Mucosa of rectum (tissue), 2 donors: ENCODE results near the gene RIBC2.
"Not testable (repeated sequence)": the region's sequence is repeated elsewhere in the genome, so short reads cannot be mapped to it uniquely, and the experiment has no call there.

ENCODE experiments used
- H3K27ac ChIP-seq, 2 donors: one replicate each; pipeline ENCODE4 v1.7.0; 2013; ENCODE audit warnings: inconsistent platforms in 2 of 2, low read depth in 2 of 2, low read length in 2 of 2
- H3K27me3 ChIP-seq, 2 donors: one replicate each; pipeline ENCODE4 v1.7.0; 2013; ENCODE audit warnings: low read length in 2 of 2; ENCODE audit not compliant: control insufficient read depth in 2 of 2, insufficient read depth in 2 of 2
- H3K36me3 ChIP-seq, 2 donors: one replicate each; pipeline ENCODE4 v1.7.0; 2013; ENCODE audit warnings: low read length in 2 of 2; ENCODE audit not compliant: control insufficient read depth in 2 of 2, insufficient read depth in 2 of 2
- H3K4me1 ChIP-seq, 2 donors: one replicate each; pipeline ENCODE4 v1.7.0; 2013; ENCODE audit warnings: low read length in 2 of 2, mild to moderate bottlenecking in 1 of 2; ENCODE audit not compliant: control insufficient read depth in 2 of 2, insufficient read depth in 2 of 2
- H3K4me3 ChIP-seq, 2 donors: one replicate each; pipeline ENCODE4 v1.7.0; 2013; ENCODE audit warnings: low read length in 2 of 2
- H3K9ac ChIP-seq, 2 donors: one replicate each; pipeline ENCODE4 v1.7.0; 2013; ENCODE audit warnings: low read length in 2 of 2, low read depth in 1 of 2, mild to moderate bottlenecking in 1 of 2
- H3K9me3 ChIP-seq, 2 donors: one replicate each; pipeline ENCODE4 v1.7.0; 2013; ENCODE audit warnings: low read length in 2 of 2; ENCODE audit not compliant: control insufficient read depth in 2 of 2
- donor health status: healthy.
- donor health status: Normal muscosa, but diverticular disease.

The RIBC2 gene

GRCh38 chr22:45429981-45430775, 16.7 kb downstream of the RIBC2 start:
- H3K36me3 ChIP-seq: no peaks in the 10 kb centered on the region
- no peak overlapping the region for H3K4me3 ChIP-seq
- H3K27ac ChIP-seq: no peak overlapping the region
- no peaks in the 10 kb centered on the region for H3K9me3 ChIP-seq
- H3K9ac ChIP-seq: no peak overlapping the region
- H3K27me3 ChIP-seq: no peaks in the 10 kb centered on the region
- H3K4me1 ChIP-seq: peaks cover 0 to under 1% of the 10 kb centered on the region in 2 donors

GRCh38 chr22:45430871-45431270, 17.4 kb downstream of the RIBC2 start:
- Histone ChIP-seq H3K4me1 (peaks cover 4 to 5% of the 10 kb centered on the region in 2 donors), H3K4me3 (no peak overlapping the region), H3K27me3 (no peaks in the 10 kb centered on the region), H3K9ac (no peak overlapping the region), H3K36me3 (no peaks in the 10 kb centered on the region), H3K27ac (no peak overlapping the region), H3K9me3 (no peaks in the 10 kb centered on the region)

GRCh38 chr22:45434981-45435380, 21.5 kb downstream of the RIBC2 start:
- H3K9me3 ChIP-seq: no peaks in the 10 kb centered on the region
- no peak overlapping the region for H3K27ac ChIP-seq
- no peak overlapping the region for H3K4me3 ChIP-seq
- no peaks in the 10 kb centered on the region for H3K27me3 ChIP-seq
- H3K4me1 ChIP-seq: peaks cover 4 to 6% of the 10 kb centered on the region in 2 donors
- no peaks in the 10 kb centered on the region for H3K36me3 ChIP-seq
- peak overlapping the region in 1 of 2 donors; percentile 24 for H3K9ac ChIP-seq

- Histone ChIP-seq H3K27me3 (no peaks in the 10 kb centered on the region), H3K4me3 (peak overlapping the region in 1 of 2 donors; percentile 39)
These were observed 22.1 kb downstream of the RIBC2 start for GRCh38 chr22:45435544-45436139.

GRCh38 chr22:45436871-45437517, 23.5 kb downstream of the RIBC2 start:
- H3K4me1 ChIP-seq, H3K36me3 ChIP-seq, H3K27me3 ChIP-seq, H3K27ac ChIP-seq, H3K9me3 ChIP-seq, H3K4me3 ChIP-seq, H3K9ac ChIP-seq: not testable (repeated sequence)

More at GRCh38 chr22:45435544-45436139, 22.1 kb downstream of the RIBC2 start:
- H3K27ac ChIP-seq: peak overlapping the region; percentile 46 to 53
- H3K36me3 ChIP-seq: no peaks in the 10 kb centered on the region
- peak overlapping the region in 1 of 2 donors; percentile 9 for H3K9ac ChIP-seq
- H3K4me1 ChIP-seq: peaks cover 4 to 6% of the 10 kb centered on the region in 2 donors
- no peaks in the 10 kb centered on the region for H3K9me3 ChIP-seq

GRCh38 chr22:45438336-45438735, 24.8 kb downstream of the RIBC2 start:
- H3K4me1 ChIP-seq: peaks cover 6% of the 10 kb centered on the region in 2 donors
- no peak overlapping the region for H3K4me3 ChIP-seq
- no peak overlapping the region for H3K27ac ChIP-seq
- no peak overlapping the region for H3K9ac ChIP-seq
- no peaks in the 10 kb centered on the region for H3K36me3 ChIP-seq
- H3K27me3 ChIP-seq: no peaks in the 10 kb centered on the region
- H3K9me3 ChIP-seq: no peaks in the 10 kb centered on the region

GRCh38 chr22:45440688-45441087, 27.2 kb downstream of the RIBC2 start:
- H3K4me1 ChIP-seq, H3K27me3 ChIP-seq, H3K27ac ChIP-seq, H3K9ac ChIP-seq, H3K9me3 ChIP-seq, H3K4me3 ChIP-seq, H3K36me3 ChIP-seq: not testable (repeated sequence)

- Histone ChIP-seq H3K4me3 (peak overlapping the region in 1 of 2 donors; percentile 7), H3K27ac (no peak overlapping the region), H3K27me3 (no peaks in the 10 kb centered on the region), H3K36me3 (no peaks in the 10 kb centered on the region), H3K9ac (no peak overlapping the region), H3K9me3 (no peaks in the 10 kb centered on the region), H3K4me1 (peaks cover 0 to 2% of the 10 kb centered on the region in 2 donors)
These were observed 27.6 kb downstream of the RIBC2 start for GRCh38 chr22:45441138-45441537.

- H3K4me1 ChIP-seq: peaks cover 0 to 2% of the 10 kb centered on the region in 2 donors
- no peak overlapping the region for H3K9ac ChIP-seq
- H3K27ac ChIP-seq: no peak overlapping the region
- no peaks in the 10 kb centered on the region for H3K9me3 ChIP-seq
- no peak overlapping the region for H3K4me3 ChIP-seq
- H3K36me3 ChIP-seq: no peaks in the 10 kb centered on the region
- H3K27me3 ChIP-seq: no peaks in the 10 kb centered on the region
These were observed 28.6 kb downstream of the RIBC2 start for GRCh38 chr22:45442116-45442515.

GRCh38 chr22:45444168-45444567, 30.7 kb downstream of the RIBC2 start:
- H3K36me3 ChIP-seq: no peaks in the 10 kb centered on the region
- H3K9me3 ChIP-seq: no peaks in the 10 kb centered on the region
- H3K27me3 ChIP-seq: no peaks in the 10 kb centered on the region
- H3K27ac ChIP-seq: no peak overlapping the region
- H3K9ac ChIP-seq: no peak overlapping the region
- peaks cover 0 to 2% of the 10 kb centered on the region in 2 donors for H3K4me1 ChIP-seq
- no peak overlapping the region for H3K4me3 ChIP-seq
